ENCODE results near the gene PRPF31.

- TF ChIP-seq ELF4 (IDR thresholded peaks at IDR 0.05) (no peak), TARDBP (IDR thresholded peaks at IDR 0.05) (no peak), FOXM1 (IDR thresholded peaks at IDR 0.05; ENCODE audit: borderline replicate concordance) (no peak), HDGF (IDR thresholded peaks at IDR 0.05; ENCODE audit: borderline replicate concordance) (no peak), FOXK2 (IDR thresholded peaks at IDR 0.05) (no peak), BHLHE40 (IDR thresholded peaks at IDR 0.05; ENCODE audit: borderline replicate concordance) (no peak), CTBP1 (IDR thresholded peaks at IDR 0.05; ENCODE audit: borderline replicate concordance) (no peak), SP1 (IDR thresholded peaks at IDR 0.05) (no peak), SUZ12 (IDR thresholded peaks at IDR 0.05) (no peak), ZNF384 (IDR thresholded peaks at IDR 0.05) (no peak), ARNT (IDR thresholded peaks at IDR 0.05) (no peak)
Measured at GRCh38 chr19:54121259-54121658, 5.7 kb downstream of the PRPF31 start.
